COLO829 (cell line): ENCODE measurements around the gene SOWAHA.
"Not testable (repeated sequence)": the region's sequence is repeated elsewhere in the genome, so short reads cannot be mapped to it uniquely, and the experiment has no call there.

ENCODE experiments used
- DNase-seq: peaks from one replicate; pipeline ENCODE4 v3.0.0; 2012; ENCODE audit warnings: low spot score

The SOWAHA gene

DNA sequence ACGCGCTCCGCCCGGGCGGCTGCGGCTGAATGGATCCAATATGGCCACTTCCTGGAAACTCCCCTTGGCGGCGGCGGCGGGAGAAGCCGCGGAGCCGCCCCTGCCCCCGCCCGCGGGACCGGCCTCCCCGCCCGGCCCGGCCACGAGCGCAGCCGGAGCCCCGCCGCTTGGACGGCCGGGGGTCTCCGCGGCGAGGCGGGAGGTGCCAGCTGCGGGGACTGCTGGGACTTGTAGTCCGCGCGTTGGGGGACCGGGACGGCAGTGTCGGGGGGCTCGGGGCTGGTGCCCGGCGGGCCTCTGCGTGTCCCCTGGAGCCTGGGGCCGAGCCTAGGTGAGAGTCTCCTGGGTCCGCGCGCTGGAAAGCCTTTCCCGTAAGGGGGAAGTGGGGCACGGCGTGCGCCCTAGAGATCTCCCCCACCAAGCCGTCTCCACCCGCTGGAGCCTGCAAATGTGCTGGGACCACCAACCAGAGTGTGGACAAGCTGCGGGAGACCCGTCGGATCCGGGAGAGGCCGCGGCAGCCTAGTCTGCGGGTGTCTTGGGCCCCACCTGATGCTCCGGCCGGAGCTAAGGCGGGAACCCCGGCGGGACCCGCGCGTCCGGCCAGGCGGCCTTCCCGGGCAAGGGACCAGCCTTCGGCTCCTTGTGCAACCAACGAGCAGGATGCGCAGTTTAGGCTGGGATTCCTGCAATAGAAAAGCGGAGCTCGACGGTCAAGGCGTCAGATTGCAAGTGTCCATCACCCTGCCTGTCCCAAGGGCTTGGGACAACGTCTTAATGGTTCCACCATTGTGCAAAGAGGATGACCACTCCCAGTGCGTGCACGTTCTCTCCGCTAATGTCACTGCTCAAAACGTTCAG is 35.7 kb upstream of the SOWAHA start, which contains the start of gene SEPTIN8:
Gene SEPTIN8, minus strand, starts transcription at position 31 of the 861 bp plus-strand sequence. CDS start 102 bp downstream, outside the sequence.
- peak; percentile 28 for DNase-seq

- no peak for DNase-seq
Measured at GRCh38 chr5:132778129-132778528, 35.0 kb upstream of the SOWAHA start.

- no peak for DNase-seq
Measured at GRCh38 chr5:132778856-132779255, 34.2 kb upstream of the SOWAHA start.

DNA sequence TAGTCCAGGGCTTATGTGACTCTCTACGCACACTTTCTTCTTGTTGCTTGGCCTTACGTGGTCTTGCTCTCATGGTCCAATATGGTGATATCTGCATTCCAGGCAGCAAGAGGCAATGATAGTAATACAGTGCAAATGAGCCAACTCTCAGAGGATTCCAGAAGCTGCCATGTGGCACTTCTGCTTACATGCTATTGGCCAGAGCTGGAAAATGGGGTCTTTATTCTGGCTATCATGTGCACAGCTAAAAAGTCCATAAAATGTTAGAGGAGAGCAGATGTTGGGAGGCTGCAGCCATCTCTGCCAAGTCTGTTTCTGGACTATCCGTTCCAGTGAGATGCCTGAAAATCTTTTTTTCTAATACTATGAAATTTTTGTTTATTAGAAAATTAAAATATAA is 33.1 kb upstream of the SOWAHA start:
- DNase-seq = no peak

DNA sequence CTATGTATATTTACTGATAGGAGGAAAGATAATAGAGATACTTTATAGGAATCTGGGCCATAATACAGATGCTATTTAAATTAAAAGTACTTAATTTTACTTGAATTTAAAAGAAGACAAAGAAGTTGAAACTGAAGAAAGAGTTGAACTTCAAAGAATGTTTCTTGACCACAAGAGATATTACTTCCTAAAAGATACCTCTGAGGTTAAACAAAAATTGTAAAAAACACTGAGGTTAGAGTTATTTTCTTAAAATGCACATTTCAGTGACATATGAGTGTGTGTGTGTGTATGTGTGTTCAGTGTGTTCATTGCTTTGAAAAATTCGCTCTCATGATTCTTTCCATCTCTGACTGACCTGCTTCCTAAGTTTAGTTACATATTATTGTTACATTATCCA is 32.5 kb upstream of the SOWAHA start:
- DNase-seq = no peak

GRCh38 chr5:132781029-132781428 is 32.1 kb upstream of the SOWAHA start:
- no peak for DNase-seq

GRCh38 chr5:132782101-132782500 is 31.0 kb upstream of the SOWAHA start:
- DNase-seq = no peak

- DNase-seq = no peak
Measured at GRCh38 chr5:132785365-132785764, 27.7 kb upstream of the SOWAHA start.

DNA sequence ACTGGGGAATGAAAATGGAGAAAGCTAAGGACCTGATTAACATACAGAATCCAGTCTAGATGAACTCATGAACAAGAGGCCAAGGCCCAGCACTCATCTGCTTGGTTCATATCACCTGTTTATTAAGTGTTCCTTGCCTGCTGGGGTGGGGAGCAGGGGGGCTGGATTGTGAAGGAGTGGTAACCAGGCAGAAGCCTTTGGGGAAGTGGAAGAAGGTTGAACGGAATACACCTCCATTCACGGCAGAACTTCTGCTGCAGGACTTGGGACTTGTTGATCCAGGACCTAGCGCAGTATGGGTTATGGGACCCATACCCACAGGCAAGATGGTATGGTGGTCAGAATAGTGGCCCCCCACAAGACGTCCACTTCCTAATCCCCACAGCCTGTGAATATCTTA is 27.2 kb upstream of the SOWAHA start:
- DNase-seq = no peak

GRCh38 chr5:132787076-132787475 is 26.0 kb upstream of the SOWAHA start:
- no peak for DNase-seq

GRCh38 chr5:132788508-132788907 is 24.6 kb upstream of the SOWAHA start:
- no peak for DNase-seq

DNA sequence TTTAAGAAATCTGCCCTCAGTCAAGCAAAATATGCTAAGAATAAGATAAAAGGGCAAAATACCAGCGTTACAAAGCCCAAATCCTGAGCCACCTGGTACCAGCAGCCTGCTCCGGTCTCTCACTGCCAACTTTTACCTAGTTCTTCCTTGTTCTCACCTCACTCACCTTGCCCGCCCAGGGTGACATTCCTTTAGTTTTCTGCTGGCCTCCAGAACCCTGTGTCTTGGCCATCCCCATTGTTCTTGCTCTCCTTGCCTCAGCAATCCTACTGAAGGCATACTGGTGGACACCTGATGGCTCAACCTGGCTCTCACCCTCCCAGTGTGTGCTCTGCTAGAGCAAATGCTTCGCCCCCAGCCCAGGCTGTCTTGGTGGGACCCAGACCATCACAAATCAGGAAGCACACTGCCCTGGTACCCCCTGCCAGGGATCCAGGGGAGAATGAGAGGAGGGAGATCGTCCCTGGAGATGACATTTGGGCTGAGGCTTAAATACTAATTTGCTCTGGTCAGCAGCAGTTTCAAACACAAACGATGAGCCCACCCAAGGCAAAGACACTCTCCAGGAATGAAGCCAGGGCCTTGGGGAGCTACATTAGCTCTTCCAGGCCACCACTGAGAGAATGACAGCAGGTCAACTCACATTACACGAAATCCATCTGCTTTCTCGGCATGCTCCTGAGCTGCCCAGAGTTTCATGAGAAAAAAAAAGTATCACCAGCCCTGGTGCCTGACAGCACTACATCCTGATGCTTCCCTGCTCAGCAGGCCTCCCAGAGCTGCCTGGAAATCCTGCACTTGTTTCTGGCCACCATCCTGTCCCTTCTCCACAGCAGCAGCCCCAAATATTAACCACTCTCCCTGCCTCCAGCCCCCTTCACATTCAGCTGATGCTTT is 23.9 kb upstream of the SOWAHA start:
- DNase-seq = no peak

- DNase-seq = no peak
Measured at GRCh38 chr5:132790201-132790865, 22.8 kb upstream of the SOWAHA start.

DNA sequence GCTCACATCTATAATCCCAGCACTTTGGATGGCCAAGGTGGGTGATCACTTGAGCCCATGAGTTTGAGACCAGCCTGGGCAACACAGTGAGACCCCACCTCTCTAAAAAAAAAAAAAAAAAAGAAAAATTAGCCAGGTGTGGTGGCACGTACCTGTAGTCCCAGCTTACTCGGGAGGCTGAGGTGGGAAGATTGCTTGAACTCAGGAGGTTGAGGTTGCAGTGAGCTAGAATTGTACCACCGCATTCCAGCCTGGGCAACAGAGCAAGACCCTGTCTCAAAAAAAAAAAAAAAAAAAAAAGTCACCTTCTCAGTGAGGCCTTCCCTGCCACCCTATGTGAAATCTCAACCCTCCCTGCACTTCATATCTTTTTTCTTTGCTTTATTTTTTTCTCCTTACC is 22.1 kb upstream of the SOWAHA start:
- DNase-seq = no peak

- no peak for DNase-seq
Measured at GRCh38 chr5:132797651-132798050, 15.5 kb upstream of the SOWAHA start.

GRCh38 chr5:132799392-132799791 is 13.7 kb upstream of the SOWAHA start:
- no peak for DNase-seq

DNA sequence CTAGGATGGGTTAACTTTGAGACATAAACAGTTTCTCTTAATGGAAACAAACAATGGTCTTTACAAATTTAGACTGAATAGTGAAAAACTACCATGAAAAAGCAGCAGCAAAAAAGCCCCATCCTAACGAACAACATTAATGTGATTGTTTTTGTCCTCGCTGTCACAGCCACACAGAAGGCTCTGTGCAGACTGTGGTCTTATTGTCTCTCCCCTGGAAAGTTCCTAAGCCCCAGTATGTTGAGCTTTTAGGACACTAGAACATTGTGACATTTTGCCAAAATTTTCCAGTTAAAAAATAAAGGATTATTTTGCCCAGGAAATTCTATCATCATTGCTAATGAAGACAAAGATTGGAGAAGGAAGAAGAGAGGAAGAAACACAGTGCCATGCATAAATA is 12.6 kb upstream of the SOWAHA start:
- no peak for DNase-seq

- DNase-seq = no peak
Measured at GRCh38 chr5:132802044-132802684, 10.9 kb upstream of the SOWAHA start.

DNA sequence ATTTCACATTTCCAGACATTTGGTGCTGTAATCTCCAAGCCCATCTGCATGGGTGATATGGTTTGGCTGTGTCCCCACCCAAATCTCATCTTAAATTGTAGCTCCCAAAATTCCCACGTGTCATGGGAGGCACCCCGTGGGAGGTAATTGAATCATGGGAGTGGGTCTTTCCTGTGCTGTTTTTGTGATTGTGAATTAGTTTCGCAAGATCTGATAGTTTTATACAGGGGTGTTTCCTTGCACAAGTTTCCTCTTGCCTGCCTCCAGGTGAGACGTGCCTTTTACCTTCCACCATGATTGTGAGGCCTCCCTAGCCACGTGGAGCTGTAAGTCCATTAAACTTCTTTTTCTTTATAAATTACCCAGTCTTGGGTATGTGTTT is 10.4 kb upstream of the SOWAHA start:
- DNase-seq = not testable (repeated sequence)

GRCh38 chr5:132804219-132804618 is 8.9 kb upstream of the SOWAHA start:
- DNase-seq = not testable (repeated sequence)

- DNase-seq = not testable (repeated sequence)
Measured at GRCh38 chr5:132805872-132806271, 7.2 kb upstream of the SOWAHA start.

- DNase-seq = not testable (repeated sequence)
Measured at GRCh38 chr5:132806804-132807162, 6.3 kb upstream of the SOWAHA start.
